ENCODE results near the gene DGCR6L.
"Not testable (repeated sequence)": the region's sequence is repeated elsewhere in the genome, so short reads cannot be mapped to it uniquely, and the experiment has no call there.

The DGCR6L gene

DNA sequence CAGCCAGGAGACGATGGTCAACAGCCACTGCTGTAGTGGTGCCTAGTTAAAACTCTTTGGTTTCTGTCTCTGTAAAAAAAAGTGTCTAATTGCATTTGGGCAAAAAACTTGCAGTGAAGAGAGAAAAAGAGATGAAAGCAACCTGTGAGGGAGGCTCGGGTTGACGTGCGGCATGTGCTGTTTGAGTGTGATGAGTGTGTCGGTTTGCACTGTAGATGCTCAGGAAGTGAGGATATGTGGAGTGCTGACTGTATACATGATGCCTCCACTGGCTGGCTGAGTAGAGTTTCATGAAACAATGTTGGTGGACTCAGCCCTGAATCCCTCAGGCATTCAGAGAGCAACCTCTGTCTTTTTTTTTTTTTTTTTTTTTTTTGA lies 4.3 kb upstream of the DGCR6L start:
- no peak for DNase-seq

DNA sequence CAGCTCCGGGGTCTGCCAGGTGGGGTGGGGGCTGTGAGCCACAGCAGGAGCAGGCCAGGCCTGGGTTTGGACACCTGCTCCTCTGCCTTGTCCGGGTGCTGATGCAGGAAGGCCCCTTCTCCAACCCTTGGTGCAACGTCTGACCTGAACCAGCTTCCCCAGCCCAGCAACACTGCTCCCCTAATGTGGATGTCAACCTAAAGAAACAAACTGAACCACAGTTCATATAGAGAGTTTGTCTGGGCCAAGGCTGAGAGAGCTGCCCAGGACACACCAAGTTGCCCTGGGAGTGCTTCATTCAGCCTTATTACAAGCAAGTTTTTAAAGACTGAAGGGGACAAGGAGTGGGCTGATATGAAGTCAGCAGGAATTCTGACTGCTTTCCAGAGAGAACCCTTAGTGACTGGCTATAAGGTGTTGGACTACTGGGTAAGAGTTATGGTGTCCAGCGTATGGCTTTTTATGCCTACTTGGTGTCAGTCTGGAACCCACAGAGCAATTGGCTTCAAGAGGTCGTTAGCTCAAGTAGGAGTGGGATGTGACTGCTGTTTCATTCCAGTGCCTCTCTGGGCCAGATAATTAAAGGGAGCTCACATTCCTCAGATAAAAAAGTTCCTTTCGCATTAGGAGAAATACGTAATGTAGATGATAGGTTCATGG lies 1.8 kb upstream of the DGCR6L start:
- not testable (repeated sequence) for DNase-seq

DNA sequence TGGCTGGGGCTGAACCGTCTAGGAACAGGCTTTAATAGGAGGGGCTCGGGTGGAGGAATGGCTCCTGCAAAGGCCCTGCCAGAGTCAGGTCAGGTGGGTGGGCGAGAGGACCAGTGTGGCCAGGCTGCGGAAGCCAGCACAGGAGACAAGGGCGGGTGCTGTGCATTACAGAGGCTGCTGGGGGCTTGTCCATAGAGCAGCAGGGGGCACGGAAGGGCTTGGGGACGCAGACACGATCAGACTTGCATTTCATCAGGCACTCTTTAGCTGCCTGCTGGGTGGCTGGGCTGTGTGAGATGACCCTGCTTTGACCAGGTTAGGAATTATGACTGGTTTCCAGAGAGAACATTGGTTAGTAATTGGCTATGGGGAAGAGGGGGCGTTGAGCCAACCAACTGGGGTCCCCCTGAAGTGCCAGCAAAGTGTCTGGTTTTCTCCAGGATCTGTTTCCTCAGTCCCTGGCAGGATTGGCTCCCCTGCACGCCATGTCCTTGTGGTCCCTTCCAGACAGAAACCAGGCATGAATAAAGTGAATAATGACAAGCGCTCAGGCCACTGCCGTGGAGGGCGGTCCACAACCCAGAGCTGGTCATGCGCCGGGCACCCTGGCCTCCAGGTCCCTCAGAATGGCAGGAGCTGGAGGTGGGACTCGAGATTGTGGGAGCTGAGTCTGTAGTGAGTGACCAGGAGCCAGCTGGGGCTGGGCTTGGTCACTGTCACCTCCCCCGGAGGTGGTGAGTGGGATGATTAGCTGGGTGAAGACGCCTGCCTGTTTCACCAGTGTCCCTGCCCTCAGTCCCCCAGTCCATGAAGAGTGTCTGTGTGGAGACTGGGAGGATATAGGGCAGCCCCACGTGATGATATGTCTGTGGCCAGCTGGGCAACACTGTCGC lies 1.0 kb upstream of the DGCR6L start:
- not testable (repeated sequence) for DNase-seq

- no peak for DNase-seq
Observed at GRCh38 chr22:20319041-20319744, 667 bp downstream of the DGCR6L start.

- not testable (repeated sequence) for DNase-seq
Observed at GRCh38 chr22:20318043-20318688, 1.7 kb downstream of the DGCR6L start.

DNA sequence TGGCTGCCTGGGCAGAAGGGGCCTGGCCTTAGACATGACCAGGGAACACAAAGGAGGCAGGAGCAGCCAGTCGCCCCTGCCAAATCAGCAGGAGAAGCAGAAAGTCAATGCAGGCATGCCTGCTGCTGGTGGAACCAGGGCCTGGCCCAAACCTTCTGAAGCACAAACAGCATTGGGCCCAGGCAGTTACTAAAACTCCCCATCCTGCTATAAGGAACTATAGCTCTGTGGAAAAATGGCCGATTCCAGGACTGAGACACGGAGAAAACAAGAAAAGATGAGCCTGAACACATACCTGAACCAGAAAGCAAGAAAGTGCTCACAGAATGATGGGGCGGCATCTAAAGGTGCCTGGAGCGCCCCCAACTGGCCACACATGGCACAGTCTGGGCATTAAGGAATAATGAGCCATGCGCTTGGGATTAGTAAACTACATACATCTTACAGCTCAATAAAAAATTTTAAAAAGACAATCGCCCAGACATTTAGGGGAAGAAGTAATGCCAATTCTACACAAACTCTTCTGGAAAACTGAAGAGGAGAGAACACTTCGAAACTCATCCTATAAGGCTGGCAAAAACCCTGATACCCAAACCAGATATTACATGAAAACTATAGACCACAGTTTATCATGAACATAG lies 2.3 kb downstream of the DGCR6L start:
- not testable (repeated sequence) for DNase-seq

DNA sequence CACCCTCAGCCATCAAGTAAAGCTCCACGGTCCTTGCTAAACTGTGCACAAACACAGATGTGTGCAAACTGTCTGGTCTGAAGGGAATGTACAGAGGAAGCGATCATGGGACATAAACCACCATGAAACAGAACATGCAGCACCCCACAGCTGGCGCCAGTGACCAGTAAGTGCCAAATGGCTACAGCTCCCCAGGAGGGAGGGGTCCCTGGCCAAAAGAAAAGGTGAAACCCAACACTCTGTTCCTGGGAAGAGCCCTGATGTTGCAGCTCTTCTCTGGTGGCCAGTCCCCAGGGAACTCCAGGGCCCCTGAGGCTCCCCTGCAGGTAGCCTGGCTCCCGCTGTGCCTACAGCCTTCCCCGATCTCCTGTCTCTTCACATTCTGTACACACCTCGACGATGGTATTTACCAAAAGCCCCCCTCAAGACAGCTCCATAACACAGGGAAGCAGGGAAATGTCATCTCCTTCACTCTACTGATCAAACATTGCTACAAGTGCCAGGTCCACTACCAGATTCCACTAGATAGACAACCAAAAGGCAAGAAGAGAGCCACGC lies 2.9 kb downstream of the DGCR6L start:
- DNase-seq: no peak

GRCh38 chr22:20316217-20316843 lies 3.5 kb downstream of the DGCR6L start:
- no peak for DNase-seq

DNA sequence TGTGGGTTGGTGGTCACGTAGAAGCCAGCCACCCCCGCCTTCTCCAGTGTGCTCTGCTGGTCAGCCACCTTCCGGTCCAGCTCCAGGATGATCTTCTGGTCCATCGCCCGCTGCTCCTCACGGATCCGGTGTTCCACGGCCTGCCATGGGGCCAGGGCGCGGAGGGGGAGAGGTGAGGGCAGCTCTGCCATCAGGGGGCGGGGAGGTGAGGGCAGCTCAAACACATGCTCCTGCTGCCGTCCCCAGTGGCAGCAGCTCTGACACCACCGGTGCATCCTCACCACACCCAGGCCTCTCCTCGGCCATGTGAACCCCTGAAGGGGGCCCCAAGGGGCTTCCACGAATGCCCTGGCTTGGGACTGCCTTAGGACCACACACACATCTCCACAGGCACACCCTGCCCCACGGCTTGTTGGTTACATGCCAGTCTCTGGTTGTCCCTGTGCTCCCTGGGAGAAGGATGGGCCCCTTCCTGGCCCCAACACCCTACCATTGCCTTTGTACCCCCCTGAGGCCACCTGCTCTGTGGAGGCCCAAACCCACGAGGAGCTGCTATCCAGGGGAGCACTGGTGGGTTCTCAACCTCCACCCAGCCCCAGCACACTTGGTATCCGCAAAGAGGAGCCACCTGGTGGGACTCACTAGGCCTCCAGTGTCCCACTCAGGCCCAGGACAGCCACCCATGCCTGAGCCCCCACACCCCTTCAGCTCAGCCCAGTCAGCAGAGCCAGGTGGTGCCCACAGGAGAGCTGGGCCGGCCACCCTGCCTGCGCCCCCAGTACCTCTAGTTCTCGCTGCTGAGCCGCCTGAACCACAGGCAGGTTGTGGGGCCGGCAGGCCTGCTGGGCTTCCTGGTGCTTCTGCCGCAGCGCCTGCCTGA lies 4.3 kb downstream of the DGCR6L start:
- DNase-seq: no peak

DNA sequence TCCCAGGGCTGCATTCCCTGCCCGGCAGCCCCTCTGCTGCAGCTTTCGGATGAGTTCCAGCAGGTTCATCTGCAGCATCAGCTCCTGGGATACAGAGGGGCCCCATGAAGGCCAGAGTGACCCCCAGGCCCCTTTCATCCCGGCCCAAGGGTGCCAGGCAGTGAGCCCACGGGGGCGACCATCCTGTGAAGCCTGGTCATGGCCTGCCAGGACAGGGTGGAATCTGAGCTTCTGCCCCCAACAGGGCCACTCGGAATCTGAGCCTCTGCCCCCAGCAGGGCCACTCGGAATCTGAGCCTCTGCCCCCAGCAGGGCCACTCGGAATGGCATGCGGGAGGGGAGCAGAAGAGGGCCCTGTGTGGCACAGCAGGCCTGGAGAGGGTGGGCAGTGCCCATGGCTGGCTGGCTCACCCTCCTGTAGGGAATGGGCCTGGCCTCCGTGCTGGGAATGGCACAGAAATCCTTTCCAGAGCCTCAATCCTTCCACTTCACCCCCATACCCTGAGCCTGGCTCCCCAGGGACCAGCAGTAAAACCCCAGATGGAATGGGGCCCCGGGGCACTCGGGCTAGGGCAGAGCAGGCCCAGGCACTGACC lies 5.0 kb downstream of the DGCR6L start:
- not testable (repeated sequence) for DNase-seq

GRCh38 chr22:20314206-20314605 lies 5.7 kb downstream of the DGCR6L start:
- not testable (repeated sequence) for DNase-seq

GRCh38 chr22:20313306-20314077 lies 6.4 kb downstream of the DGCR6L start:
- not testable (repeated sequence) for DNase-seq

DNA sequence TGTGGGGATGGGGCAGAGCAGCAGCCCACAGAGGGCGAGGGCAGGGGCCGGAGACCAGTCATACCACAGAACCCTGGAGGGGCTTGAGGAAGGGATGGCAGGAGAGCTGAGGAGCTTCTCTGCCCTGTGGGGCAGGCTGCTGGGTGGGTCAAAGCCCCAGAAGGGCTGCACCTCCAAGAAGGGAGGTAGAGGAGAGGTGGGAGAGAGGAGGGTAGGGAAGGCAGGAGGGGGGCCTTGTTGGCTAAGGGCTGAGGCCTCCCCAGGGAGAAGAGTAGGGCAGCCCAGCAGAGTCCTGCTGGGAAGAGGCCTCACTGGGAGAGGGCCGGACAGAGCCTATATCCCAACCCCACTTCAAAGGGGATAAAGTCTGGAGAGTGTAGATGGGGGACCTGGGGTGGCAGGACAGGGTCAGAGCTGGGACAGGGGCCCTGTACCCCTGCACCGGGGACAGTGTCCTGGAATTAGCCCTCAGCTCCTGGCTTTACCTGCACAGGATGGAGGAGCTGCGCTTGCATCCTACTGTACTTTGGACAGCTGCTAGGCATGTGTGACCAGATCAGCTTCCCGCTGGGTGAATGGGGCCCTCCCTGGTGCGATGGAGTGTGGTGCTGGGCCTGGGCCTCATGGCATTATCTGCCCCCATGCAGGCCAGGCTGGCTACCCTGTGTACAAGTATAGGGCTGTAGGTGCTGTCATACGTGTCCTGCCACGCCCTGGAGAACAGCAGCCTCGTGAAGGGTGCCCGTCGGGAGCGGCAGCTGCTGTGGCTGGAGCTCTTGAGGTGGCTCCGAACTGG lies 7.3 kb downstream of the DGCR6L start:
- DNase-seq: no peak

GRCh38 chr22:20311249-20312062 lies 8.4 kb downstream of the DGCR6L start:
- DNase-seq: not testable (repeated sequence)

DNA sequence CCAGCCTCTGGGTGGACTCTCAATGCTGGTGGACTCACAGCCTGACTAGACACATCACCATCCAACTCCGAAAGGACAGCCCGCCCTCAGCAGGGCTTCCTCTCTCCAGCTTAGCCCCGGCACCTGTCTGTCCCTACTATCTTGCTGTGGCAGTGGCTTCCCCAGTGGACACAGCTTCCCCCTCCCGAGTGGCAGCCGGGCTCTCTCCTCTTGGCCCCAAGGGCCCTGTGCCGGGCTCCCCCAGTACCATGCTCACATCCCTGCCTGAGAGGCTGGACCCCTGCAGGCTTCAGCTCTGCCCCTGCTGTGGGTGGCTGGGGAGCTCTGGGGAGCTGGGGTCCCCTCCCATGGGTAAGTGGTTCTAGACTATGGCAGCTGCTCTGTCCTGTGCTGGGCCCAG lies 9.1 kb downstream of the DGCR6L start:
- not testable (repeated sequence) for DNase-seq

DNA sequence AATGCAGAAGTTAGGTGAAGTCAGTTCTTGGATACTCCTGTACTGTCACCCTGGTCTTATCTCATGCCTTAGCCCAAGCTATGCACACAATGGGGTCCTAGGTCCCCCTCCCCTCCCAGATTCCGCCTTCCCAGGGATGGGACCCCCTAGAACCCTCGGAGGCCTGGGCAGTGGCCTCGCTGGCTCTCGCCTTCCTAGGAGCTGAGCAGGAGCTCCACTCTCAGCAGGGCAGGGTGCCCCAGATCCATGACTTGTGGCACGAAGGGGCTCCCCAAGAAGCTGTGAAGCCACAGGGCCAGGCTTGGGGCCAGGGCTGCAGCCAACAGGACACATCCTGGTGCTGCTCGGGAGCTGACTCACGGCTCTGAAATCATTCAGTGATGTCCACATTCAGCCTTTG lies 9.7 kb downstream of the DGCR6L start:
- not testable (repeated sequence) for DNase-seq

- not testable (repeated sequence) for DNase-seq
Observed at GRCh38 chr22:20308806-20309650, 10.8 kb downstream of the DGCR6L start.

Measured in NCI-H526 treated with DMSO at 0.1 percent for 48 hours (cell line).